ENCODE results near the gene GPR17.

The GPR17 gene

GRCh38 chr2:127645395-127646291 lies at the start of gene GPR17:
TSS of gene GPR17 (plus strand) at chr2:127646153. CDS start at chr2:127650736, 4,583 bp downstream.
- no peak for DNase-seq (ENCODE audit: low read depth, low spot score)

- no peak for DNase-seq (ENCODE audit: low read depth, low spot score)
Observed at GRCh38 chr2:127596311-127597045, 49.5 kb upstream of the GPR17 start.

GRCh38 chr2:127597046-127597983 lies 48.6 kb upstream of the GPR17 start:
- no peak for DNase-seq (ENCODE audit: low read depth, low spot score)

GRCh38 chr2:127597984-127598380 lies 48.0 kb upstream of the GPR17 start:
- DNase-seq (ENCODE audit: low read depth, low spot score) = no peak

GRCh38 chr2:127598711-127599110 lies 47.2 kb upstream of the GPR17 start:
- DNase-seq (ENCODE audit: low read depth, low spot score) = no peak

GRCh38 chr2:127599211-127599610 lies 46.7 kb upstream of the GPR17 start:
- no peak for DNase-seq (ENCODE audit: low read depth, low spot score)

GRCh38 chr2:127604986-127605385 lies 41.0 kb upstream of the GPR17 start:
- no peak for DNase-seq (ENCODE audit: low read depth, low spot score)

GRCh38 chr2:127605691-127606263 lies 40.2 kb upstream of the GPR17 start:
- no peak for DNase-seq (ENCODE audit: low read depth, low spot score)

GRCh38 chr2:127606625-127607398 lies 39.1 kb upstream of the GPR17 start:
- no peak for DNase-seq (ENCODE audit: low read depth, low spot score)

GRCh38 chr2:127607399-127607908 lies 38.5 kb upstream of the GPR17 start:
- no peak for DNase-seq (ENCODE audit: low read depth, low spot score)

GRCh38 chr2:127608061-127609030 lies 37.6 kb upstream of the GPR17 start:
- no peak for DNase-seq (ENCODE audit: low read depth, low spot score)

GRCh38 chr2:127609031-127609751 lies 36.8 kb upstream of the GPR17 start:
- no peak for DNase-seq (ENCODE audit: low read depth, low spot score)

GRCh38 chr2:127609818-127610217 lies 36.1 kb upstream of the GPR17 start:
- DNase-seq (ENCODE audit: low read depth, low spot score) = no peak

- no peak for DNase-seq (ENCODE audit: low read depth, low spot score)
Observed at GRCh38 chr2:127610561-127610960, 35.4 kb upstream of the GPR17 start.

- DNase-seq (ENCODE audit: low read depth, low spot score) = no peak
Observed at GRCh38 chr2:127611076-127611925, 34.7 kb upstream of the GPR17 start.

- DNase-seq (ENCODE audit: low read depth, low spot score) = no peak
Observed at GRCh38 chr2:127612111-127612822, 33.7 kb upstream of the GPR17 start.

GRCh38 chr2:127614246-127614645 lies 31.7 kb upstream of the GPR17 start:
- no peak for DNase-seq (ENCODE audit: low read depth, low spot score)

Measured in activated naive CD8-positive, alpha-beta T cell treated with anti-CD3 and anti-CD28 coated beads, Interleukin-2, amount 50 U/mL, for 16 hours (primary cell).